ENCODE measurements around the gene IKZF3.

IKZF3 gene

DNA sequence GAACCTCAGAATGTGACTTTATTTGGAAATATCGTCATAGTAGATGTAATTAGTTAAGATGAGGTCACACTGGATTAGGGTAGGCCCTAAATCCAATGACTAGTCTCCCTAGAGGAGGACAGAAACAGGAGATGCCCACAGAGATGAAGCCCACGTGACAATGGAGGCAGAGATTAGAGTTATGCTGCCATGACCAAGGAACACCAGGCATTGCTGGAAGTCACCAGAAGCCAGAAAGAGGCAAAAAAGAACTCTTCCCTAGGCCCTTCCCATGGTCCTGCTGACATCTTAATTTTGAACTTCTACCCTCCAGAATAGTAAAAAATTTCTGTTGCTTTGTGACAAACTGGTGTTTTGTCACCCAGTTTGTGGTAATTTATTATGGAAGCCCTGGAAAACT is 49.6 kb downstream of the IKZF3 start:
- no peak for DNase-seq (ENCODE audit: low read depth)

- peak; percentile 11 for DNase-seq (ENCODE audit: low read depth)
Measured at GRCh38 chr17:39813631-39814030, 50.5 kb downstream of the IKZF3 start.

- DNase-seq (ENCODE audit: low read depth): no peak
Measured at GRCh38 chr17:39812466-39812865, 51.6 kb downstream of the IKZF3 start.

GRCh38 chr17:39810939-39811728 is 53.0 kb downstream of the IKZF3 start:
- no peak for DNase-seq (ENCODE audit: low read depth)

DNA sequence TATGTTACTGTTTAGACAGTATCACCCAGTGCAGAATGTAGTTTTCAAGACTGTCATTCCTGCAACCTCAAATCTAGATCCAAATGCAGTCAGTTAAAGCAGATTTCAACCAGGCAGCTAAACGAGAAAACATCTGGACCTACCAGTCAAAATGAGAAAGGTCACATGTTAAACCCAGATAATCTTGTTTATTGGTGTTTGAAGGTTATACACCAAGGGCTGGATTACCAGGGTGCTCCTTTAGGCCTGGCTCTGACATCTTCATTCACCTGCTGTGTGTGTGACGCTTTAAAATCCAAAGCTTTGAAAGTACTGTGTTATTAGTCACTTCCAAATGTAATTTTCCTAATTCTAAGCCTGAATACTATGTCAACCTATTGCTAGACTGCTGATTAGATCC is 54.9 kb downstream of the IKZF3 start:
- DNase-seq (ENCODE audit: low read depth): no peak

- no peak for DNase-seq (ENCODE audit: low read depth)
Measured at GRCh38 chr17:39808409-39808997, 55.6 kb downstream of the IKZF3 start.

- no peak for DNase-seq (ENCODE audit: low read depth)
Measured at GRCh38 chr17:39804839-39805238, 59.3 kb downstream of the IKZF3 start.

DNA sequence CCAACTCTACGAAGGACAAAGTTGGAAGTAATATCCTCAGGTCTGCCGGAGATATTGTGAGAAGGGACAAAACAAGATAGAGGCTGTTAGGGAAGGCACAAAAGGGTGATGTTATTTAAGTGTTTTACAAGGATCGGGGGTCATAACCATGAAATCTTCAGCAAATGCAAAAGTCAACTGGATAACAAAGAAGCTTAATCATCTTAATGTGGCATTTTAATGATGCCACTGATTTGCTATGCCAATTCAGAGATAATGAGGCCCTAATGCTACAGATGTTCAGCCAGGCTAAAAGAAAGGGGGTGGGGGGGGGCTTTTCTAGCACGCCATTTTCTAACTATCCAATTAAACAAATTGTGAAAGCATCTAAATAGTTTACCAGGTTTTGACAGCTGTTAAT is 63.1 kb downstream of the IKZF3 start:
- DNase-seq (ENCODE audit: low read depth): no peak

GRCh38 chr17:39800540-39800939 is 63.6 kb downstream of the IKZF3 start:
- DNase-seq (ENCODE audit: low read depth): no peak

- DNase-seq (ENCODE audit: low read depth): no peak
Measured at GRCh38 chr17:39799395-39799794, 64.7 kb downstream of the IKZF3 start.

- no peak for DNase-seq (ENCODE audit: low read depth)
Measured at GRCh38 chr17:39794249-39794970, 69.7 kb downstream of the IKZF3 start.

DNA sequence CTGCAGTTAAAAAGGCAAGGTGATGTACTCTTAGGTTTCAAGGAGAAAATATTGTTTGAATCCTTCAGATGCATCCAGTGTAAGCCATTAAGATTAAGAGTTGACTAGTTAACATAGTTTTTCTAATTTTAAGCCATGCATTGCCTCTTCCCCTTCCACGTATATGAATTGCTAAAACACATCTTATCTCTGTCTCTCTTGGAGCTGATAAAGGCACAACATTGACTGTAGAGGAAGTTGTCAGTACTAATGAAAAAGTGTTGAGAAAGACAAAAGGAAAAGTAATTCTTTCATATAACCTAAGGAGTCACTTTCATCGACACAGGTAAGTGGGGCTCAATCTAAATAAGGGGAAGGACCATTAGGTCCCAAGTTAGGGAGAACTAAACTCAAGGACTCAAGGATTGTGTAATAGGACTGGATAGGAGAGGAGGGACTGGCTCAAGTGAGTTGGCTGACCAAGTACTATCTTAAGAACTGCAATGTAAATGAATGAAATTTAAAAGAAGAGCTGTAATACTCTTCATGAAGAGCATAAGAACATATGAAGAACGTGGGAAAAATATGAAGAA is 70.7 kb downstream of the IKZF3 start:
- DNase-seq (ENCODE audit: low read depth): no peak

GRCh38 chr17:39792526-39793221 is 71.4 kb downstream of the IKZF3 start:
- no peak for DNase-seq (ENCODE audit: low read depth)

GRCh38 chr17:39791111-39791992 is 72.8 kb downstream of the IKZF3 start:
- DNase-seq (ENCODE audit: low read depth): no peak

DNA sequence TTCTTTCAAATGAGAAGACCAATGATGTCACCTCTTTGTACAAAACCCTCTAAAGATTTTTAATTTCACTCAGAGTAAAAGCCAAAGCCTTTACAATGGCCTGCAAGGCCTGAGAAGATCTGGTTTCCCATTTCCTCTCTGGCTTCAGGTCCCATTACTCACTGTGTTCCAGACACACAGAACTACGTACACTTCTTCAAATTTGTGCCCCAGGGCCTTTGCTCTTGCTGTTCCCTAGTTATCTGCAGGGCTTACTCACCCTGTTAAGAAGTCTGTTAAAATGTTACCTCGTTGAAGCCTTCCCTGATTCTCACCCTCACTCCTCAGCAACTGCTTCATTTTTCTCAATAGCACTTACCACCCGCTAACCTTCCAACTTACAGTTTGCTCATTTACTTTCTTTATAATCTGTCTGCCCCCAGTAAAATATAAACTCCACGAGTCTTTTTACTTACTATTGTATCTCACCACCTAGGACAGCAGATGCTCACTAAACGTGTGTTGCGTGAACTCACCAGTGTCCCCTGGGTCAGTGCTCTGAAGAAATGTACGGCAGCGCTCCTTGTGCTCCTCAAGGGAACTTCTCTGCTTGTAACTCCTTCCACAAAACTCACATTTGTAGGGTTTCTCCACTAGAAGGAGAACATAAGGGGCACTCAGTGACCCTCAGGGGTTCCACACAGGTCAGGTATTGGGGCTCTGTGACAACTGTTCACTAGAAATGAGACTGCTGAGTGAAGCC is 76.2 kb downstream of the IKZF3 start:
- no peak for DNase-seq (ENCODE audit: low read depth)

DNA sequence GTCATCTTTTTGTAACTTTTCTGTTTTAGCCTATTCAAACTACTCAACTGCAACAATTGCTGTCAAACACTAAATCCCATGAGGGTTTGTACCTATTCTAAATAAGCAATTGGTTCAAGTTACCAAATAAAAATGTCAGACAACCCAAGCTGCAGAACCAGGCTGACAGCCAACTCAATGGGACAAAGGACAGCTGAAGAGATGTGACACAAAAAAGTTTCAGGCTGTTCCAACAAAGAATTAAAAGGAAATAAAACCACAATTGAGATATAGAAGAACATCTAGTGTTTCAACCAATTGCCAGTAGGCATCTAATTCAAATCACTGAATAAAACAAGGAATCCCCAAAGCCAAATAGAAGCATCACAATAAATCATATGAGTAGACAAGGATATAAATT is 77.1 kb downstream of the IKZF3 start:
- no peak for DNase-seq (ENCODE audit: low read depth)

DNA sequence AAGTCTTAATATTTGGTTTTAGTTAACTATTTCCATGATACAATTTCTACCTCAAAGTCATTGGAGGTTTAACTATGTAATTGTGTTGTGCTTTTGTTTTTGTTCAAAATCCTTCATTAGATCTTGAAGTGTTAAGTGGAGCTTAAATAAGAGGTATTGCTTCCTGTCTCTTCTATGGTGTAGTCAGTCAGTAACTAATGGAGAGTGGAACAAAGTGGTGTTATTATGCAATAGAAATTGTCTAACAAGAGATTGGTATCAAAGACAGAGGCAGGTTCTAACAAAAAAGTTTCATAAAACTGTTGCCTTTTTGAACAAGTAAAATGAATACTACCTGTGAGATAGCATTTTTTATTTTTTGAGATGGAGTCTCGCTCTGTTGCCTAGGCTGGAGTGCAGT is 81.1 kb downstream of the IKZF3 start:
- DNase-seq (ENCODE audit: low read depth): no peak

DNA sequence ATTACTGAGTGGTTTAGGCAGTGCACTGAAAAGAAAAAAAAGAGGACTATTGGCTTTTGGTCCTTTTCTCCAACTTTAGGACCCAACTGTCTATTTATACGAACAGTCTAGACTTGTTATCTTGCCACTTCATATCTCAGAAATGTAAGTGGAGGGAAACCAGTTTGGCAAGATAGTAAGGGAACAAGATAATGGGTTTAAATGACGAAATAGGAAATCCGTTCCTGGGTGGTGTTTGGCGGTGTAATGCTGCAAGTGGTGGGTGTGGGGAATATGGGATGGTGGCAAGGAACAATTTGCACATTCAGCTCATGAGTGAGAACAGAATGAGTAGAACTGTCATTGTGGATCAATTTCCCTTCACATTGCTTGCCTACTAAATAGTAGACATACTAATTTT is 81.6 kb downstream of the IKZF3 start:
- no peak for DNase-seq (ENCODE audit: low read depth)

GRCh38 chr17:39781861-39782213 is 82.3 kb downstream of the IKZF3 start:
- no peak for DNase-seq (ENCODE audit: low read depth)

DNA sequence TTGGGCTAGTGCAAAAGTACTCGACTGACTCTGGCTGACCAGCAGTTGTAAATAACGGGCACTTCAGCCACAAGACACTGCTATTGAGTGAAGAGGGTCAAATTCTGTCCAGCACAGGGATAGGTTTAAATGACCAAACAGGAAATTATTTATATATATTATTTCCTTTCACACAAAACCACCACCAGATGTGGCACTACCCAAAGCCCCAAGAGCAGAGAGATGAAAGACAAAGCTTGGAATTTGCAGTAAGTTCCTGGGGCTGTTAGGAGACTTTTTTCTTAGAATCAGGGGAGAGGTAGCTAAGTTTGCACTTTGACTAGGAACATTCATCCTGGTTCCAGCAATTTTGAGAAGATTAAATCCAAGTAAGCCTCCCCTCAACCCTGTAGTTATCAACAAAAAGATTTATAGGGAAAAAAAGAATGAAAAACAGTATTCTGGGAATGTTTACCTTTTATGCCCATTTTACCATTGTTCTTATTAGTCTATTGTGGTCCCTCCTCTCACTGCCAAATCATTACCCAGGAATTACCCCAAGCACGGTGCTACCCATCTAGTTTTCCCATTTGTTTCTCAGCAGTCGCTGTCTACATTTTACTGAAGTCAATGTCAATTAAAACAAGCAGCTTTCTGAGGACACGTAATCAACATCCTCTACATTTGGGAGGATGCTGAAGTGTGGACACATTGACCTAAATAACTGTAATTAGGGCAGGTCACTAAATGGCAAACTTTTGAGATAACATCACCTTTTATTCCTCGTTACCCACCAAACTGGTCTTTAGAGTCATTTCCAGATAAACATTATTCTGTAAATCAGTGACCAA is 82.9 kb downstream of the IKZF3 start:
- DNase-seq (ENCODE audit: low read depth): no peak
